ENCODE data around the gene MARCKS.
A peak's percentile ranks its signal among the peaks of the same experiment; 100 is the strongest.

The MARCKS gene

DNA sequence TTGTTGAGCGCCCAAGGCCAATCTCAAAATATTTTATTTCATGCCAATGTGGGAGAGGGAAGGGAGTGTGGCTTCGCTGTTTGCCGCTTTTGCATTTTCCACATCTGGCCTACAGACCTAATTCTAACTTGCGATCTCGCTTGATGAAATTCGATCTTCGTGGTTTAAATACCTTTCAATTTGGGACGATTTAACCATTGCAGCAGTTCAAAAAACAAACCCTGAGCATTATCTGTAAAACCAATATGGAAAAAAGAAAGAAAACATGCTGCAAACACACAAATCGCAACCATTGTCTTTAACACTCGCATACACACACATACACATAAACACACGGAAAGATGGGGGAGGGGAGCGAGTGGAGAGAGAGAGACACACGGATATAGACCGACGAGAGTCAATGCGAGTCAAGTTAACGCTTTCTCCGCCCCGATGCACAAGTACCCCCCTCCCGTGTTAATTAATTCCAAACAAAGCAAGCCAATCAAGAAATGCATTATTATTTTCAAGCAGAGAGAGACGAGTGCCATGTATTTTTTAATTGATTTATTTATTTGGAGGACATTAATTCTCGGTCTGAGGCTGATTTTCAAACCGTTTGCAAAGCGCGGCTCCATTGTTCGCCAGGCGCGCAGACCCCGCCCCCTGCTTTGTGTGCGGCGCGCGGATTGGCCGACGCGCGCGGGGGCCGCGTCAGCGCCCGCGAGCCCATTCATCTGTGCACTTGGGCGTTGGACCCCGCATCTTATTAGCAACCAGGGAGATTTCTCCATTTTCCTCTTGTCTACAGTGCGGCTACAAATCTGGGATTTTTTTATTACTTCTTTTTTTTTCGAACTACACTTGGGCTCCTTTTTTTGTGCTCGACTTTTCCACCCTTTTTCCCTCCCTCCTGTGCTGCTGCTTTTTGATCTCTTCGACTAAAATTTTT is at the start of gene MARCKS:
Gene MARCKS, plus strand, starts transcription at position 721 of the 931 bp plus-strand sequence. CDS start 401 bp downstream, outside the sequence.
- peak; percentile 8 for FAIRE-seq

- no peak for FAIRE-seq
Measured at GRCh38 chr6:113809826-113810225, 47.3 kb upstream of the MARCKS start.

- no peak for FAIRE-seq
Measured at GRCh38 chr6:113813142-113813541, 44.0 kb upstream of the MARCKS start.

GRCh38 chr6:113818578-113818977 is 38.6 kb upstream of the MARCKS start:
- no peak for FAIRE-seq

DNA sequence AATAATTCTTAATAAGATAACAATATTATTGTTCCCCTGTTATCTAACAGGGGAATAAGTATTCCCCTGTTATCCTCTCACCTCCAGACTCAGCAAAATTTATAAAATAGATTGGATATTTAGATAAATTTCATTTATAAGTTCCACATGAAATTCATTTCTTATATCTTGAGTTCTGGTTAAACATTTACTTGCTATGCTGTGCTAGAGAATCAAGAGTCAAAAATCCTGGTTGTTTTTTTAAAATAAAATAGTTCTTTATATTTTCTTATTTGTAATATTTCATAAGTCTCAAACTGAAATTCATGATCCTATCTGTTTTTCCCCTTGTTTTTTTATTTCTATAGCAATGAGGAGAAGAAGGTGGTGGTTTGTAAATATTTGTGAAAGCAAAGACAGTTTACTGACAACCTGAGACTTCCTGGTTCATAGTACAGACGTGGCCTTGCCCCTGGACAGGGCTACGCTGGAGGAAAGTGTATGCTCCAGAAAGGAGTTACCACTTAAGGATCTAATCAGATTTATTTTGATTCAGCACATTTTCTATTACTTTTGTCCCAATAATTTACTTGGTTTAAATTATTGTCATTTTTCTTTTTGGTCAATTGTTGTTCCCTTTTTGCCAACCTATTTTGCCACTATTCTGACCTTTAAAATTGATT is 37.8 kb upstream of the MARCKS start:
- no peak for FAIRE-seq

- FAIRE-seq = no peak
Measured at GRCh38 chr6:113820761-113821160, 36.4 kb upstream of the MARCKS start.

GRCh38 chr6:113821445-113821844 is 35.7 kb upstream of the MARCKS start:
- no peak for FAIRE-seq

DNA sequence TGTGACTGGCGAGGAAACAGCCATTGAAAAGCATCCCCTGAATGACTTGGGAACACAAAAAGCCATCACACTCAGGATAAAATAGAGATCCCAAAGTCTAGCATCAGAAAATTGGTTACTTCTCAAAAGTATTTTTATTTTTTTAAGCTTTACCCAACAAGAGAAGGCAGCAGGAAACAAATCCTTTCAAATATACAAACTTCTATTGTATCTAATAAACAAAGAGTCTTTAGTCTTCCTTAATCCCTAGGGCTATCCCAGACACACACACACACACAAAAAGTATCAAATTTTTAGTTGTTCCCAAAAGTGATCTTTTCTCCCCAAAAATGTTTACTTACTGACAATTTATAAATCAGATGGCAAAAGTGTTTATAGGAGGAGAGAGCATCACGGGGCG is 33.2 kb upstream of the MARCKS start:
- no peak for FAIRE-seq

- no peak for FAIRE-seq
Measured at GRCh38 chr6:113824411-113824810, 32.7 kb upstream of the MARCKS start.

- no peak for FAIRE-seq
Measured at GRCh38 chr6:113824866-113825265, 32.3 kb upstream of the MARCKS start.

GRCh38 chr6:113825781-113826180 is 31.4 kb upstream of the MARCKS start:
- FAIRE-seq = no peak

DNA sequence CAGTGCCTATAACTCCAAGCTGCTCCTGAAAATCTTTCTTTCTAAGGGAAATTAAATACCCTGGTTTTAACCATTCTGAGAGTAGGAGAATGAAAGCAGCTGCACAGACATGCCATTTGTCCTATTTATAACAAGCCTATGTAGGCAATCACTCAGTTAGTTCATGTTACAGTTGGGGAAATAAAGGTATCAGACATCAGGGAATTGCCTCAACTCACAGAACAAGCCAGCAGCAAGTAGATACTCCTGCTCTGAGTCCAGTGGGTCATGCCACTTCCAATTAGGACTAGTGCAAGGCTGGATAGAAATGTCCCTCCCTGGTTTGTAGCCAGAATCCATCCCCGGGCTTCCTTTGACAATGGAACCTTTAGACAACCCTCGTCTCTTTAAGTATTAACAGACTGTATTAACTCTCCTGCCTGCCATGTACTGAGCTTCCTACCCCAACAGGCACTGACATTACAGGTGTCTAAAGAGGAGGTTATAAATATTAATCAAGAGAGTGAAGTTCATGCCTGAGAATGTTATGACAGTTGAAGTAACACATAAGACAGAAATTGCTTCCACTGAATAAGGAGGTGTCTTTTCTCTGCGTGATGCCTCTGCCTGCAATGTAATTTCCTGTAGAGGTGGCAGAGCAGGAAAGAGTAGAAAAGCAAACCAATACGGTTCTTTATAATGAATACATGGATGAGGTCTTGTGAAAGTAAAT is 28.0 kb upstream of the MARCKS start:
- no peak for FAIRE-seq

GRCh38 chr6:113829696-113830045 is 27.5 kb upstream of the MARCKS start:
- FAIRE-seq = no peak

DNA sequence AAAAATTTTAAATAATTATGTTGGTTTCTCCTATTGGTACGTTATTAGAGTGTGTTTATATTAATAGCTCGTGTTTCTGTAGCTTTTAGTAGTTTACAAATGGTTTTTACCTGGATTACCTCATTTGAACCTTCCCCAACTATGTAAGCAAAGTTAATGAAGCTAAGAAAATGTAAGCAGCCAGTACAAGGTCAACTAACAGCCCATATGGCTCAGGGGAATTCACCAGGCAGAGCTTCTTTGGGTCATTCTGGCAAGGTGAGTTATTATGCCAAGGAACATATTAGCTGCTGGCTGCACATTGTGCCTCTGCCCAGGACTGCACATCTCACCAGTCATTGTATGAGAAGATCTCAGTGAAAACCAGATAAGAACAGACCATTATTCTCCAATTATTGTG is 27.0 kb upstream of the MARCKS start:
- FAIRE-seq = no peak

DNA sequence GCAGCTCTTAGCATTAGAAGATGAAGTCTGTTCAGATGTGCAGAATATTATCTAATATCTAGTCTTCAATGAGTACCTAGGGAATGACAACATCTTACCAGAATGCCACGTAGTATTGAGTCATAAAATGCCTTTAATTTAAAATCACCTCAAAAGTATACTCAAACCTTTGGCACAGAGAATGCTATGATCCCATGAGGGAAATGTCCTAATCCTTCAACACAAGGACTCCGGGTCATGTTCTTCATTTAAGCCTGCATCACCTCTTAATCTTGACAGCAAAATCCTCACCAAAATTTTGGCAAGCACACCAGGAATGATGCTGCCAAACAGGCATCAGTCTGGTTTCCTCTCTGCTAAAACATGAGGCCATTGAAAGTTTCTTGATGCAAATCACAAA is 23.6 kb upstream of the MARCKS start:
- FAIRE-seq = no peak

- no peak for FAIRE-seq
Measured at GRCh38 chr6:113837170-113837569, 20.0 kb upstream of the MARCKS start.

- no peak for FAIRE-seq
Measured at GRCh38 chr6:113842165-113842564, 15.0 kb upstream of the MARCKS start.

GRCh38 chr6:113843500-113844073 is 13.6 kb upstream of the MARCKS start:
- FAIRE-seq = no peak

- FAIRE-seq = no peak
Measured at GRCh38 chr6:113846577-113846976, 10.6 kb upstream of the MARCKS start.

DNA sequence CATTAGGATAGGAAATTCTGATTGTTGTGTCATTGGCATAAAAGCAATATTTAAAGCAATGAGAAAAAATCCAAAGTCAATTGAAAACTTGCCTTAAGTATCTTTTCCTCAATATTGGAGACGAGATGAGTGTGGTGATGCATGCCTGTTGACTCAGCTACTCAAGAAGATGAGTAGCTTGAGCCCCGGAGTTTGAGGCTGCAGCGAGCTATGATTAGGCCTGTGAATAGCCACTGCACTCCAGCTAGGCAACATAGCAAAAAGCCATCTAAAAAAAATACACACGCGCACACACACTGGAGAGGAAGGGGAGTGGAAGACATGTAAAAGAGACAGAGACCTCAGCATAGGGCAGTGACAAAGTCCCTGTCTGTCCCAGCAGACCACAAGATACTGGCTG is 9.7 kb upstream of the MARCKS start:
- no peak for FAIRE-seq

GRCh38 chr6:113848280-113848679 is 8.9 kb upstream of the MARCKS start:
- FAIRE-seq = no peak

DNA sequence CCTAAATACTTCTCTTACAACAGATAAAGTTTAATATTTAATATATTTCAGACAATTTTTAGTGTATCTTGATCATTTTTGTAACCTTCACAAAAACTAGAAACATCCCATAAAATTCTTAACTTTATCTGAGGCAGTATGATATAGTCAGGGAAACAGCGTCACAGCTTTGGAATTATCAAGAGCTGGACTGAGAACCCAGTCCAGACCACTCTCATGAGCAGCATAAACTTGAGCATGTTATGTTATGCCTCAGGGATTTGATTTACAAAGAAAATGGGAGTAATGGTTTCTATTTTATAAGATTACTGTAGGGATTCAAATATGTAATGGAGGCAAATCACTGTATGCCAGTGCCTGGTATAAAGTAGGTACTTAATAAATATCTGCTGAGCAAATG is 8.3 kb upstream of the MARCKS start:
- FAIRE-seq = no peak

- no peak for FAIRE-seq
Measured at GRCh38 chr6:113853252-113853651, 3.9 kb upstream of the MARCKS start.

Data from endometrium (tissue), 2 donors.